ENCODE results near the gene FN1.

GRCh38 chr2:215407590-215408264 is 28.1 kb downstream of the FN1 start:
- TF ChIP-seq CTCF (IDR thresholded peaks at IDR 0.05) = no peak
- no peak for TF ChIP-seq EZH2 (IDR thresholded peaks at IDR 0.05; ENCODE audit: borderline replicate concordance, insufficient read depth, low read depth, low read length, poor library complexity, severe bottlenecking)
